ENCODE results near the gene RNU6-8.

DNA sequence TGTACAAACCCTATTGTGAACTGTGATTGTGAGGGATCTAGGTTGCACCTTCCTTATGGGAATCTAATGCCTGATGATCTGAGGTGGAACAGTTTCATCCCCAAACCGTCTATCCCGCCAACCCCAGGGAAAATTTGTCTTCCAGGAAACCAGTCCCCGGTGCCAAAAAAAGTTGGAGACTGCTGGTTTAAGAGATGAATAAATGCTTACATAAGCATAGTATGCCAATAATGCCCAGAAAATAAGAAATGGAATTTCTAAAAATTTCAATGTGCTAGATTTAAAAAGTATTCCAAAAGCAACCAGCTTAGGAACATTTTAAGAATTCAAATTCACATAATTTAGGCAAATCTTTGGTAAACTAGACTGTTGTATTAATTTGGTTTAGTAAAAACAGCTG, 5.4 kb upstream of the RNU6-8 start:
- no peak for TF ChIP-seq CTCF (IDR thresholded peaks at IDR 0.05; ENCODE audit: low read depth, low read length)
- TF ChIP-seq EZH2phosphoT487 (IDR thresholded peaks at IDR 0.05; ENCODE audit: low read depth): no peak
